LNCaP clone FGC (cell line): Measurements from ENCODE around the gene GMDS.

Experiments
- DNase-seq: peaks from one replicate; pipeline ENCODE4 v3.0.0-alpha.2; 2011; ENCODE audit warnings: low read depth
- H3K4me3 ChIP-seq: 2 replicates; pipeline ENCODE4 v1.5.1; 2011; ENCODE audit warnings: mild to moderate bottlenecking, low read depth, low read length, control low read depth
- TF ChIP-seq, protein P1 (sequence below): IDR thresholded peaks from 2 replicates; pipeline ENCODE4 v1.5.1; 2012; ENCODE audit warnings: mild to moderate bottlenecking; ENCODE audit not compliant: control insufficient read depth, insufficient read depth; ENCODE audit errors: extremely low read depth

Gene GMDS

DNA sequence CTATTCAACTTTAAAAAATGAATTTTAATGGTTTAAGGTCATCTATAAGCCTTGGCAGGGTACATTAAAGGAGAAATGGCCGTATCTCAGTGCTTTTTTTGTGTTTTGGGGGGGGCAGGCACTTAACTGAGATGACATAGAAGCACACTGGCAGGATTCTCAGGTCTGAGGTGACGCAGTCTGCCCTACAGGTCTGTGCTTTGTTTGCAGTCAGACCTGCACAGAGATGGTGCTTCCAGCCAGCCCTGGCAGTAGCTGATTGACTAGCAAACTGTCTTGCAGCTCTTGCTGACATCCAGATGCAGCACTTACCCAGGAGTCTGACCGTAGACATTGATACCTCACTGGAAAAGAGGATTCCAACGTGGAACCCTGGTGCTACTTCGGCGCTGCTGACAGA, 386.5 kb downstream of the GMDS start:
- no peak for DNase-seq
- H3K4me3 ChIP-seq = no peak overlapping the region
- TF ChIP-seq, protein P1, sequence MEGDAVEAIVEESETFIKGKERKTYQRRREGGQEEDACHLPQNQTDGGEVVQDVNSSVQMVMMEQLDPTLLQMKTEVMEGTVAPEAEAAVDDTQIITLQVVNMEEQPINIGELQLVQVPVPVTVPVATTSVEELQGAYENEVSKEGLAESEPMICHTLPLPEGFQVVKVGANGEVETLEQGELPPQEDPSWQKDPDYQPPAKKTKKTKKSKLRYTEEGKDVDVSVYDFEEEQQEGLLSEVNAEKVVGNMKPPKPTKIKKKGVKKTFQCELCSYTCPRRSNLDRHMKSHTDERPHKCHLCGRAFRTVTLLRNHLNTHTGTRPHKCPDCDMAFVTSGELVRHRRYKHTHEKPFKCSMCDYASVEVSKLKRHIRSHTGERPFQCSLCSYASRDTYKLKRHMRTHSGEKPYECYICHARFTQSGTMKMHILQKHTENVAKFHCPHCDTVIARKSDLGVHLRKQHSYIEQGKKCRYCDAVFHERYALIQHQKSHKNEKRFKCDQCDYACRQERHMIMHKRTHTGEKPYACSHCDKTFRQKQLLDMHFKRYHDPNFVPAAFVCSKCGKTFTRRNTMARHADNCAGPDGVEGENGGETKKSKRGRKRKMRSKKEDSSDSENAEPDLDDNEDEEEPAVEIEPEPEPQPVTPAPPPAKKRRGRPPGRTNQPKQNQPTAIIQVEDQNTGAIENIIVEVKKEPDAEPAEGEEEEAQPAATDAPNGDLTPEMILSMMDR = no peak

DNA sequence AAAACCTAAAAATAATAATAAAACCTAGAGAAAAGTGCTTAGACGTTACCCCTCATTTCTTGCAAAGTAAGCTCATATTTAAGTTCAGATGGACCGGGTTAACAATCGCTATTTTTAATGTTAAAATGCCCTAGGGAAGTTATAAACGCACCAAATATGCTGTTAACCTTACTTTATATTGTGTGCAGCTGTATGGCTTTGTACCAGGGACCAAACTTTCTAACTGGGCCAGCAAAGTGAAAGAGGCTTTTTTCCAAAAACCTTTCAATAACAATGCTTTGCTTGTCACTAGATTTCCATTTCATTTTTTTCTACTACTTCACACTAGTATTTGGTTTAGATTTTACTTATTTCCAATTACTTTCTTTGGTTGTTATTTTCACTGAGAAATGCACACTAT, 387.2 kb downstream of the GMDS start:
- H3K4me3 ChIP-seq = no peak overlapping the region
- no peak for DNase-seq
- TF ChIP-seq, protein P1 = no peak

DNA sequence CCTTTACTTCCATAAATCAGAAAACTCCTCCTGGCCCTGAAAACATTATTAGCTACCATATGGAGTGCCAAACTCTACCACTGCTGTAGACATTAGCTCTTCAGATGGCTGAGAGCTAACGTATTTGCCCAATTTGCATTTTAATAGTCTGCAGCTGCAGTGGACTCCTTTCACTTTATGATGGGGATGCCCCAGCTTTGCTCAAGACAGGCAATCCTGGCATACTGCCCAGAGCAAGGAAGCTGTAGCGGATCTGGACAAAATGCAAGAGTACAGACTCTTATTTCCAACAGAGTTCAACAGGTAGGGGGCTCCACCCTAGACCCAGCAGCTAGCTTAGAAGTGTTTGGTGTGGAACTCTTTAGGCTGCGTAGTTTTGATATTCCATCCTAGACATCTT, 389.0 kb downstream of the GMDS start:
- peak; percentile 78 for DNase-seq
- TF ChIP-seq, protein P1 = no peak
- H3K4me3 ChIP-seq = no peak overlapping the region

- TF ChIP-seq, protein P1 = no peak
- DNase-seq = no peak
- H3K4me3 ChIP-seq = no peak overlapping the region
Observed at GRCh38 chr6:1855890-1856289, 389.5 kb downstream of the GMDS start.

- no peak overlapping the region for H3K4me3 ChIP-seq
- TF ChIP-seq, protein P1 = no peak
Observed at GRCh38 chr6:1854296-1854695, 391.1 kb downstream of the GMDS start.

DNA sequence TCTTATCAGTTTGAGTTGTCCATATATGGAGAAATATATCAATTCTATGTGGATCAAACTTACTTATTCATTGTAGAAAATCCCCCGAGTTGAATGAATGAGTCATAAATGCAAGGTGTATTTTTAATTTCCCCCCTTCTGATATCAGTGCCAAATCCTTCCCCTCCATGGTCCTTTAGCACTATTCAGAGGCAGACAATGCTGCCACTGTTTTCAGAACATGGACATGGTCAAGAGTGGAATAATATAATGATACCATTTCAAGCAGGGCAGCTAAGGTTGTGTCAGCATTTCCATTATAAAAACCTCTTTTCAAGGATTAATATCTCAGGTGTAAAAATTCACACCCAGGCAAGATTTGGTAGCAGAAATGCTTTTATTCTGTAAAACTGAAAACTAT, 391.6 kb downstream of the GMDS start:
- no peak for DNase-seq
- TF ChIP-seq, protein P1 = no peak
- no peak overlapping the region for H3K4me3 ChIP-seq

More at GRCh38 chr6:1854296-1854695, 391.1 kb downstream of the GMDS start:
- no peak for DNase-seq

DNA sequence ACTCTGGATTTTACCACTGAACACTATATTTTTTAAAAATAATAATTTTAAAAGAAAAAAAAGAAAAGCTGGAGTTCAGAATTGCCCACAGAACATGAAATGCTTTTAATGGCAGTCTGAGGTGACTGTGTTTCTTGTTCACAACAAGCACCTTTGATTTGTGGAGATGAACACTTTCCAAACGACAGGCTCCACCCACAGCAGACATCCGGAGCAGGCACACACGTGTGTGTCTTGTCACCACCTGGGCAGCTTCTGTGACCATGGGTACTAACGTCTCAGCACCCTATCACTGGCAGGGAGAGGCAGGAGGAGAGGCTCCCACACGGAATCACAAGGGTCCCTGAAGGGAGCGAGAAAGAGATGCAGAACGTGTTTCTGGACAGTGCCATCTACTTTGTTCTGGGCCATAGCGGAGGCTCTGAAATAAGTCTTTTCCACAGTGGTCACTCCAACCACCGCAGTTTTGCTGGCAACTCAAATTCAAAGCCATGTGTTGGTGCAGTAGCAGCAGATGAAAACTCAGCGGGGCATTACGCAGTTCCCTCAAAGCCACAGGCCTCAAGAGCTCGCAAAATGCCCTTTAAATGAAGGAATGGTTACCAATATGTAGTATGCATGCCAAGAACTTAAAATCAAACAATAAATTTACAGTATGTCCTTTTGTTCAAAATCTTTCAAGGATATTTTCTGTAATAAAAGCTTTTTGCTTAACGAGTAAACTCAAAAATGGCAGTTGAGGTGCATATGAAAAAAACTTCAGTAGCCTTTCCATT, 393.5 kb downstream of the GMDS start:
- no peak for DNase-seq
- no peak overlapping the region for H3K4me3 ChIP-seq

More for the DNA sequence above, 393.5 kb downstream of the GMDS start:
- TF ChIP-seq, protein P1 = no peak
